GM19372 (cell line): ENCODE results near the gene CLUH.

ENCODE experiments used
- ATAC-seq: cut with Tn5 transposase; IDR thresholded peaks from one replicate; pipeline ENCODE4 v1.9.1; 2021; ENCODE audit warnings: mild to moderate bottlenecking, low read depth, moderate library complexity; ENCODE audit not compliant: unreplicated experiment

Gene CLUH, protein sequence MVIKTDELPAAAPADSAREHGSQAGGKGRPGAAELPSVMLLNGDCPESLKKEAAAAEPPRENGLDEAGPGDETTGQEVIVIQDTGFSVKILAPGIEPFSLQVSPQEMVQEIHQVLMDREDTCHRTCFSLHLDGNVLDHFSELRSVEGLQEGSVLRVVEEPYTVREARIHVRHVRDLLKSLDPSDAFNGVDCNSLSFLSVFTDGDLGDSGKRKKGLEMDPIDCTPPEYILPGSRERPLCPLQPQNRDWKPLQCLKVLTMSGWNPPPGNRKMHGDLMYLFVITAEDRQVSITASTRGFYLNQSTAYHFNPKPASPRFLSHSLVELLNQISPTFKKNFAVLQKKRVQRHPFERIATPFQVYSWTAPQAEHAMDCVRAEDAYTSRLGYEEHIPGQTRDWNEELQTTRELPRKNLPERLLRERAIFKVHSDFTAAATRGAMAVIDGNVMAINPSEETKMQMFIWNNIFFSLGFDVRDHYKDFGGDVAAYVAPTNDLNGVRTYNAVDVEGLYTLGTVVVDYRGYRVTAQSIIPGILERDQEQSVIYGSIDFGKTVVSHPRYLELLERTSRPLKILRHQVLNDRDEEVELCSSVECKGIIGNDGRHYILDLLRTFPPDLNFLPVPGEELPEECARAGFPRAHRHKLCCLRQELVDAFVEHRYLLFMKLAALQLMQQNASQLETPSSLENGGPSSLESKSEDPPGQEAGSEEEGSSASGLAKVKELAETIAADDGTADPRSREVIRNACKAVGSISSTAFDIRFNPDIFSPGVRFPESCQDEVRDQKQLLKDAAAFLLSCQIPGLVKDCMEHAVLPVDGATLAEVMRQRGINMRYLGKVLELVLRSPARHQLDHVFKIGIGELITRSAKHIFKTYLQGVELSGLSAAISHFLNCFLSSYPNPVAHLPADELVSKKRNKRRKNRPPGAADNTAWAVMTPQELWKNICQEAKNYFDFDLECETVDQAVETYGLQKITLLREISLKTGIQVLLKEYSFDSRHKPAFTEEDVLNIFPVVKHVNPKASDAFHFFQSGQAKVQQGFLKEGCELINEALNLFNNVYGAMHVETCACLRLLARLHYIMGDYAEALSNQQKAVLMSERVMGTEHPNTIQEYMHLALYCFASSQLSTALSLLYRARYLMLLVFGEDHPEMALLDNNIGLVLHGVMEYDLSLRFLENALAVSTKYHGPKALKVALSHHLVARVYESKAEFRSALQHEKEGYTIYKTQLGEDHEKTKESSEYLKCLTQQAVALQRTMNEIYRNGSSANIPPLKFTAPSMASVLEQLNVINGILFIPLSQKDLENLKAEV (N-terminal part only)

DNA sequence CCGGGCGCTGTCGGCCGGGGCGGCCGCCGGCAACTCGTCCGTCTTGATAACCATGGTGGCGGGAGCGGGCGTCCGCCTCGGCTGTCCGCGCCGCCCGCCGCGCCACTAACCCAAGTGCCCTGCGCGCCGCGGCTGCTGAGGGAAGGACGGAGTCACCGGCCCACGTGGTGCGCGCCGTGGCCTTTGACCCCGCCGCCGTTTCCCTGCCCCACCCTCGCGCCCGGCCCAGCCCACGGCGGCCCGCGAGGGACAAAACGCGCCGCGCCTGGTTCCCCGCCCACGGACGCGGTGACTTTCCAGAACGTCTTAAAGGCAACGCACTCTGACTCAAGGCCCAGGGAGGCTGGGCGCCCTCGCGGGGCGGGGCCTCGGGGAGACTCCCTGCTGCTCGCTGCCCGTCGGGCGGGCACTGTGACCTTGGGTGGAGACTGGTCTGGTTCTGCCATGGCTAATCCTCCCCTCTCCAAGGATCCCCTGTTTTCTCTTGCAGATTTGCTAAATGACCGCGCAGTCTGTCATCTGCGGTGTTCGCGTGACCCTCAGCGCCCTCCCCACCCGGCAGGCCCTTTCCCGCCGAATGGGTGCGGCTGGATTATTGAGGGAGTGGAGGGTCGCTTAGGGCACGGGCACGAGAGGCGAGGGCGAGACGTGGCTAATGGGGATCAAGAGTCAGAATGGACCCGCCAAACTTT is at the start of gene CLUH:
TSS of gene CLUH (minus strand) at position 157 of the 692 bp plus-strand sequence. CDS start at position 54, 103 bp downstream.
- ATAC-seq: peak; percentile 79

DNA sequence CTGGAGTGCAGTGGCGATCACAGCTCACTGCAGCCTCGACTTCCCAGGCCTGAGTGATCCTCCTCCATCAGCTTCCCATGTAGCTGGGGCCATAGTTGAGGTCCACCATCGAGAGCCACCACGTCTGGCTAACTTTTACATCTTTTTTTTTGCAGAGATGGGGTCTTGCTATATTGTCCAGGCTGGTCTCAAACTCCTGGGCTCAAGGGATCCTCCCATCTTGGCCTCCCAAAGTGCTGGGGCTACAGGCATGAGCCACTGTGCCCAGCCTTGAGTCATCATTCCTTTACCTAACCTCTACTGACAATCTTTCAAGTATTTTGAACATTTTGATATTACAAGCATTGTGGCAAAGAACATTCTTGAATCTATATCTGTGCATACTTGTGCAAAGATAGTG is 47.3 kb upstream of the CLUH start:
- ATAC-seq: no peak

DNA sequence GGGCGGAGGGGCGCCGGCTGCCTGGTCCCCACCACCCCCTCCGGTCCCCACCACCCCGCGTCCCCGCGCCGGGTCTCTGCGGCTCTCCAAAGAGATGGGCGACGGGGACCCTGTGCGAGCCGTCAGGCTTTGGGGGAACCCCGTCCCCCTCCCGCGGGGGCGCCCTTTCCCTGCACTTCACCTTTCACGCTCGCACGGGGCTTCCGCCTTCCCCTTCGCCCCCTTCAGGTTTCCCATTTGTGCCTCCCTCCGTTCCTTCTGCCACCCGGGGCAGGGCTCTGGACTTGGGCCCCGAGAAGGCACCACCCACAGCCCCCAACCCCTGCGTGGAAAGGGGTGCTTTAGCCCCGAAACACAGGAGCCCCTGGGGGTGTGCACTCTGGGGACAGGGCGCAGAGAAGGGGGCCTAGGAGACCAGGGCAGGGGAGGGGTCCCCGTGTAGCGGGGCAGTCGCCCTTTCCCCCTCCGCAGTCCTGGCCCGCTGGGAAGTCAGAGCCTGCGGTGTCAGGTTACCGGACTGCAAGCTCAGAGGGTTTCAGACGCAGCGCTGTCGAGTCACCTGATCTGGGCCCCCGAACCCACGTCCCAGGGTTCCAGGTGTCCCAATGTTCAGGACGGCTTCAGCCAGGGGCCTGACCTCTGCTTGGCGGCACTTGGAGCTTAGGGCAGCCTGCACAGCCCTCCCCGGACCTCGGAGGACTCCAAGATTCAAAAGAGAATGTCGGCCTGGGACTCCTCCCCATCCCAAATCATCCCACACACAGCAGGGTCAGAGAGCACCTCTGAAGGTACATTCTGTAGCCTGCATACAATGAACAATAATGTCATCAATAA is 44.5 kb upstream of the CLUH start:
- no peak for ATAC-seq

DNA sequence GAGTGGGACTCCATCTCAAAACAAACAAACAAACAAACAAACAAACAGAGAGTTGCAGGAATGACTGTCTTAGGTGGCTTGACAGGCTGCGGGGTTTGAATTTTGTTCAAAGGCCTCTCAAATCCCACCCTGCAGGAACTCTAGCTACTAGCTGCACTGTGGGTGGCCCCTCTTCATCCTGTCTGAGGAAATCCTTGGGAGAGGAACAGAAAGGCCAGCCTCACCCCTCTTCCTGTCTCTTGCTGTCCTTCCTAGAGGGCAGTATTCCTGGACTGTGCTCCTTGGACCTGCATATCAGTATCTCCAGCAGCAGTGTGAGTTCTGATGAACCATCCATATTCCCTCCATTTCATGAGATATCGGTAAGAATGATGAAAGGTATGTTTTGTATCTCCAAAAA is 39.9 kb upstream of the CLUH start:
- ATAC-seq: no peak

DNA sequence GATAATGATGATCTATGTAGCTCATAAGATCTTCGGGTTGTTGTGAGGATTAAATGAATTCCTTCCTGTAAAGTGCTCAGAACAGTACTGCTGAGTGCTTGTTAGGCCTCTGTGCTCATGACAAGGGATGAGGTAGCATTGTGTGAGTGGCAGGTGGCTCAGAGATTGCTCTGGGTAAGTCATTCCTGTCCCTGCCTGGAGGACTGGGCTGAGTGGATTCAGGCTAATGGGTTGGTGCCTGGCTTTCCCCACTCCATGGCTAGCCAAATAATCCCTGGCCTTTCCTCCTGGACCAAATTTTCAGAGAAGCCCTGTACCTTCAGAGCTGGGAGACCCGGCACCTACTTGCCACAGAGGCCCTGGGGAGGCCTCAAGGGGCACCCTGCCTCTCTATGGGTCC is 39.2 kb upstream of the CLUH start:
- ATAC-seq: no peak

DNA sequence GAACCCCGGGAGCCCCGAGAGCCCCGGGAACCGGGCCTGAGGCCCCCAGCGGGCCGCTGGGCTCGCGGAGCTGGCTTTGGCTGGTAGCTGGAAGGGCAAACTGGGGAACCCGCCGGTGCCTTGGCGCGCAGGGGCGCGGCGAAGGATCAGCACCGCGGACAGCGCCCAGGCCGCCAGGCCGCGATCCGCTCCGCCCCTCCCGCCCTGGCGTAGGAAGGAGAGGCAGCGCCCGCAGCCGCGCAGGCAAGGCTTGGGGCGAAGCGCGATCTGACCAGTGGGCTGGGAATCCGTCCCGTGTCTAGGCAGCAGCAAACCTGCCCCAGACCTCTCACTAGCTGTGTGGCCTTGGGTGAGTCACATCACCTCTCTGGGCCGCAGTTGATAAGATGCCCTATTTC is 38.2 kb upstream of the CLUH start:
- no peak for ATAC-seq

DNA sequence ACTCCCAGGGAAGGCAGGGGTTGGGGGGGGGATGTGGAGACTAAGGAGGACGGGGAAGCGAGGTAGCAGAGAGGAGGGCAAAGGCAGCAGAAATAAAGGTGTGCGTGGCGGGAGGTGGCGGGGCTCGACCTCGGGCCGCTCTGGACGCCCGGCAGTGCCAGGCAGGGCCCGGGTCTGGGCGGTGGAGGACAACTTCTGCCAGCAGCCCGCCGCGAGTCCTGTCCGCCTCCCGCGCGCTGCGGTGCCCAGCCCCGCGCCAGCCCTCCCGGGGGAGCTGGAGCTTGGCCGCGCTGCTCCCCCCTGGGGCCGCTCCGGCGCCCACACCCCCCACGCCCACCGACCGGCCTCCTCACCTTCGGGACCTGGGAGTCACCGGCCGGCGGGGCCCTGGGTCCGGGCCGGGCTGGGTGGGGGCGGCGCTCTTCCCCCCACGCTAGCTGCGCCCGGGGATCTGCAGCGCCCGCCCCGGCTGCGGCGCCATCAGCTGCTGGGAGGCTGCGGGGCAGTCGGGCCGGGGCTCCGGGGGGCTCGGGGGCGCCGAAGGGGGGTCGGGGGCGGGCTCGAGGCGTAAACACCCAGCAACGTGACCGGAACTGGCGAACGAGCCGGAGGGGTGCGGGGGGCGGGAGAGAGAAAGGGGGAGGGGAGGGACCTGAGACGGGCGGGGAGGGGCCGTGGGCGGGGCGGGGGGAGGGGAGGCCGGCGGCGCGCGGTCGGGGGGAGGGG is 37.7 kb upstream of the CLUH start, which contains the start of gene CCDC92B:
TSS of gene CCDC92B (minus strand) at position 595 of the 726 bp plus-strand sequence. CDS start 14,507 bp downstream, outside the sequence.
- ATAC-seq: no peak

DNA sequence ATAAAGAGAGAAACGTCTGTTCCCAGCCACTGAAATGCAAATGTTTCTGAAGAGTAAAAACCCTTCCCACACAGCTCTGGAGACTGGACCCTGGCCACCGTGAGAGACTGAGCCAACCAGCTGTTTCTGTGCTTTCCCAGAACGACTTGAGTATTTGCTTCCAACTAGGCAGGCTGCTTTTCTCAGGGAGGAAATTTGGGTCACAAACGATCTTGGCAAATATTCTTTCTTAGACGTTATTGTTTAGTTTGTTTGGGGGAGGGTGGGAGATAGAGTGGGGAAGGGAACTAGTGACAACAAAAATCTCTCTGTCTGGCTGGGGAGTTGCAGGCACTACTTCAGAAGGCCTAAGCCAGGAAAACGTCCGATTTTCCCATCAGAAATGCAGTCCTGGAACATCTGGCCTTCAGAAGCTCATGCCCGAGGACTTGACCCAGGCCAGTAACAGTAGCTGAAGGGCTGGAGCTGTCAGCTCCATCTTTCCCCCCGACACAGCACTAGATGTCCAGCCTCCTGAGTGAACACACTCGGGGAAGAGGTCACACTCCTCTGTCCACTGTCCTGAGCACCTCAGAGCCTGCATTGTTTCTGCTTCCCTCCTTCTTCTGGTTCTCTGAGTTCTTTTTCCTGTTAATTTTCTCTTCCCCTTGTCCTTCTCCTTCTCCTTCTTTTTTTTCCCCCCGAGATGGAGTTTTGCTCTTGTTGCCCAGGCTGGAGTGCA is 33.9 kb upstream of the CLUH start:
- no peak for ATAC-seq

DNA sequence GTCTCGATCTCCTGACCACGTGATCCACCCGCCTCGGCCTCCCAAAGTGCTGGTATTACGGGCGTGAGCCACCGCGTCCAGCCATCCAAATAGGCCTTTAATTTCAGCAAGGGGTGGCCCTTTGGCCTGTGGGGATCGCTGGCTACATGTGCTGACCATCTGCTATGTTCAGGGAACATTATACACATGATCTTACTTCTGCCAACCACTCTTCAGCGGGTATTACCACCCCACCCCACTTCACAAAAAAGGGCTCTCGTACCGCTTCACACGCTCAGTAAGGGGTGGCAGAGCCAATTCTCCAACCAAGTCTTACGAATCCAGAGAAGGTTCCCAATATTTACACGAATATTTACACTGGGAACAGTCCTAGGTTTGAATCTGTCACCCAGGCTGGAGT is 26.1 kb upstream of the CLUH start:
- ATAC-seq: no peak

DNA sequence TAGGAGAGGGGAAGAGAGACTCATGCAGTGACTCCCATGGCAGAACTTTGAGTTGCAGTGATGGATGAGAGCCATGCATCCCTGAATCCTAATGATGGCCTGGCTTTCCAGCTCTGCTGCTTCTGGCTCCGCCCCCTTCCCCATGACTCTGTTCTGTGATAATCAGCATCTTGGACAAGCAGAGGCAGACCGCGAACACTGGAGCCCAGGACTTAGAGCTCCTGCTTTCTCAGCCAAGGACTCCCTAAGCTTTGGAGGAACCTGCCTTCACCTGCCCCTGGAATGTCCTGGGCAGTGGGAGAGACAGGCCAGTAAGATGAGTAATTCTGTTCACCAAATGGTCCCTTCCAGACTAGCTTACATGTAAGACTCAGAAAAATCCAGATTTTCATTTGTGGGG is 25.4 kb upstream of the CLUH start:
- ATAC-seq: no peak

DNA sequence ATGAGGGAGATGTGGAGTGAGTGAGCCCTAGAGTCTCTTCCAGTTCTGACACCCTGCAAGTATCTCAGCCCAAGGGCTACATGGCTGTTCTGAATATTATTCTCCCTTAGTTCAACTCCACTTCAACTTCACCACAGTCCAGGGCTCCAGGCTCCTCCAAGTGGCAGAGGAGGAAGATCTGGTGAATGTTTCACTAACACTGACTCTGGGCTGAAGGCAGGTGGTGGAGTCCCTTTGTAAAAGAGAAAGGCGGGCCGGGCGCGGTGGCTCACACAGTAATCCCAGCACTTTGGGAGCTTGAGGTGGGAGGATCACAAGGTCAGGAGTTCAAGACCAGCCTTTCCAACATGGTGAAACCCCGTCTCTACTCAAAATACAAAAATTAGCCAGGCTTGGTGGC is 24.3 kb upstream of the CLUH start:
- no peak for ATAC-seq

DNA sequence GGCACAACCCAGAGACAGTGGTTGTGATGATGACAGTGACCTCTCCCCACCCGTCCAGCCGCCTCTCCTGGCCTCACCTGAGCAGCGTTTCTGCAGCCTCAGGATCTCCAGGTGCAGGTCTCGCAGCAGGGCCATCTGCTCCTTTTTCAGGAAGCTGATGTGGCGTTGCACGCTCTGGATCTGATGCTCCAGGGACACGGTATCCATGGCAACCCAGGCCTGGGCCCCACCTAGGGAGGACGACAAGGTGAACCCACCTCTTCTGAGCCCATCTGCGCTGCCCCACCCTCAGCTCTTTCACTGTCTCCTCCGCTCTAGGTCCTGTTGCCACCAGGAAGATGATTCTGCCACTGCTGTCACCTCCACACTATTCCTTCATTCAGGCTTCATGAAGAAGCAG is 23.4 kb upstream of the CLUH start:
- ATAC-seq: no peak

DNA sequence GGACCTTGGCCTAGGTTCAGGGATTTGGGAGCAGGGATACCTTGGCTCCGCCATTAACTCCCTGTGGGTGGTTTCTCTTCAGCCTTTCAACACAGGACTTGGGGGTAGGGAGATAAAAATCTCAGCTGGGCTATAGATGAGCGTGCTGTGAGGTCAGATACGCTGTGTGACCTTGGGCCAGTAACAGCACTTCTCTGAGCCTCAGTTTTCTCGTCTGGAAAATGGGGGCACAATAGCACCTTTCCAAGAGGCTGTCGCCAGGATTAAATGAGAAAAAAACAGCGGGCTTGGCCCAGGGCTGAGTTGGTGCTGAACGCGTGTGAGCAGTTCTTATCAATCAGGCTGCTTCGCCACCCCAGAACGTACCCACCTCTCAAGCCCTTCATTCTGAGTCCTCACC is 20.2 kb upstream of the CLUH start:
- ATAC-seq: no peak

DNA sequence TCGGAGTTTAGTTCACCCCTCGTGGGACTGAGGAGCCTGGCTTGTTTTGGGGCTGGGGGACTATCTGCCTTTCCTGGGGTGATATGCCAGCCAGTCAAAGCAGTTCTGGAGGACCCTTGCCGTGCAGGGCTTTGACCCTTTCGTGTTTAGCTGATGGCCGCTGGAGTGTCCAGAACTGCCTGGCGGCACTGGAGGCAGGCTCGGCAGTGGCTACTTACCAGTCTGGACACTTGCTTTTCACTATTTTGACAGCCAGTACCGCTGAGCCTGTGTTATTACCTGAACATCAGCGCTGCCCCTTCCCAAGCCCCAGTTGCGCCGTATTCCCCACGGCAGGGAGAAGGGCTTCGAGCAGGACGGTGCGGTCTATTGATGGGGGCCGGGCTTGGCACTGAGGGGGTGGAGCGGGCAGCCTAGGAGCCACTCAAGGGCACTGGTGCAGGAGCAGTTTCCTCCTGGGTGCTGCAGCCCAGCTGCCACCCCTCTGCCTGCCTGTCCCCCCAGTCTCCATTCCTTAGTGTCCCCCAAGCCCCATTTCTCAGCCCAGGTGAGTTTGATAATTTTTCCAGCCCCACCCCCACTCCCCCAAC is 19.3 kb upstream of the CLUH start:
- ATAC-seq: no peak

DNA sequence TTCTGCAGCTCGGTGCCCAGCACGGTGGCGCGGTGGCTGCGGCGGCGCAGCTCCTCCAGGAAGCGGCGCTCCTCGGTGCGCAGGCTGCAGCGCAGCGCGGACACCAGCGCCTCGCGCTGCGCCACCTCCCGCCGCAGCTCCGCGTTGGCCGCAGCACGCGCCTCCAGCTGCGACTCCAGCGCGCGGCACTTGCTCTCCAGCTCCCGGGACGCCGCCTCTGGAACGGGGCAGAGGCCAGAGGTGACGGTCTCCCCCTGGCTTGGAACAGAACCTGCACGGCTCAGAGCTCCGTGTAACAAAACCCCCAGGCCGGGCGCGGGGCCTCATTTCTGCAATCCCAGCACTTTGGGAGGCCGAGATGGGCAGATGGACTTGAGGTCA is 13.2 kb upstream of the CLUH start:
- ATAC-seq: no peak

DNA sequence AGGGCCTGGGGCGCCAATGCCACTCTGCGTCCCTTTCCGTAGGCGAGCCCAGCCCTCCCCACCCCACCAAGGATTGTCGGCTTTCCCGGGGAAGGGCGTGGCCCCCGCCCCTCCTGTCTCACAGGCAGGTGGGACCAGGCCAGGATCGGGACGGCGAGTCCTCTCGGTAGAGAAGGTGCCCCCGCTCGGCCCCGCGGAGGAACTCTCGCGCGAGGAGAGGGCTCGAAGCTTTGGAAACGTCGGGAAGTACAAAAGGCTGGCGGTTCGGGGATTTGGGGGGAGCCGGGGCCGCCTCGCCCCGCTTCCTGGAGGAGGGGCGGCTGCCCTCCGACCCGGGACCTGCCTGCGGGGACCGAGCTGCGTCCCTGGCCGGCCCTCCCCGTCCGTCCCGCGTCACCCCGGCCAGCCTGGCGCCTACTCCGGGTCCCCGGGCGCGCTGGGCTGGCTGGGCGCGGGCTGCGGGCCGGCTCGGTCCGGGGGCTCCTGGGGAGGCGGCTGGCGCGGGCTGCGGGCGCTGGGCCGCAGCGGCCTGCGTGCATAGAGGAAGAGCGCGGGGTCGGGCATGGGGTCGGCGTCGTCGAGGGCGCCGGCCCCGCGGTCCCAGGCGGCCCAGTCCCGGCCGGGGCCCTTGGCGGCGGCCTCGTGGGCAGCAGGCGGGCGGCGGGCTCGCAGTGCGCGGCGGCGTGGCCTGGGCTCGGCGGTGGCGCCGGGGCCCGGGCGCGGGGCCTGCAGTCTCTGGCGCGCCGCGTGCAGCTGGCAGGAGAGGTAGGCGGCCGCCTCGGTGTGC is 12.6 kb upstream of the CLUH start:
- no peak for ATAC-seq

DNA sequence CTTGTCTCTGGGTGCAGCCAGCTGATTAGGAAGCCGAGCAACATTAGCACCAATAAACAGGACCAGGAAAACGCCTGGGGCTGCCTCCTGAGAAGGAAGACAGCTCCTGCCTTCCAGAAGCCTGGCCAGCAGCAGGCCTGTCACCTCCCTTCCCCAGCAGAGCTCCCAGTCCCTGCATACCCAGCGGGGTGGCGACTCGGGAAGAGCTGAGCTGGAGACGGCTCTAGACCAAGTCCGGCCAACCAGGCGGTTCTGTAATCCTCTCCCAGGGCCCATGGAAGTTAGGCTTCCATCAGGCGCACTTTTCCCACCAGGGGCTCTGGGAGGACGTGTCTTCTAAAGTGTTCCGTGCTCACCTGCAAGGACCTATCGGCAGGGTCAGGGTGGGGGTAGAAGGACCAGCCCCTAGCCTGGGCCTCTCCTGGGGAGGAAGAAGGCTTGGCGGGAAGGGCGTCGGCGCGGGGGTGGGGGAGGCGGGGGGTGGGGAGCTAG is 12.0 kb upstream of the CLUH start:
- no peak for ATAC-seq
